KMS-11 (cell line): ENCODE measurements around the gene STRN4.
"Not testable (repeated sequence)": the region's sequence is repeated elsewhere in the genome, so short reads cannot be mapped to it uniquely, and the experiment has no call there.

ENCODE experiments used
- H2AFZ ChIP-seq: fragments of 200-600 bp; sonication (generic); 2 replicates; pipeline ENCODE4 v1.6.1; 2016; ENCODE audit warnings: antibody characterized with exemption, mixed run types, low read depth
- H3K27ac ChIP-seq: fragments of 200-600 bp; sonication (generic); 2 replicates; pipeline ENCODE4 v1.6.1; 2016; ENCODE audit warnings: mild to moderate bottlenecking, mixed run types
- H3K27me3 ChIP-seq: fragments of 200-600 bp; sonication (generic); 2 replicates; pipeline ENCODE4 v1.6.1; 2017; ENCODE audit warnings: mild to moderate bottlenecking, low read depth, mixed run types, moderate library complexity; ENCODE audit not compliant: insufficient read depth
- H3K36me3 ChIP-seq: fragments of 200-600 bp; sonication (generic); 2 replicates; pipeline ENCODE4 v1.6.1; 2017; ENCODE audit warnings: mild to moderate bottlenecking, mixed run types; ENCODE audit not compliant: insufficient read depth
- H3K4me1 ChIP-seq: fragments of 200-600 bp; sonication (generic); 2 replicates; pipeline ENCODE4 v1.6.1; 2016; ENCODE audit warnings: mild to moderate bottlenecking, low read depth, mixed run types; ENCODE audit not compliant: poor library complexity, severe bottlenecking
- H3K4me2 ChIP-seq: fragments of 200-600 bp; sonication (generic); 2 replicates; pipeline ENCODE4 v1.7.0; 2016; ENCODE audit warnings: mild to moderate bottlenecking, mixed run types
- H3K4me3 ChIP-seq: fragments of 200-600 bp; sonication (generic); IDR thresholded peaks from 2 replicates; pipeline ENCODE4 v1.6.1; 2017; ENCODE audit warnings: low read depth, low read length, mixed read lengths; ENCODE audit not compliant: insufficient read depth
- H3K79me2 ChIP-seq: fragments of 200-600 bp; sonication (generic); 2 replicates; pipeline ENCODE4 v1.6.1; 2016; ENCODE audit warnings: low read depth, mixed run types; ENCODE audit not compliant: insufficient read depth
- H3K9ac ChIP-seq: fragments of 200-600 bp; sonication (generic); 2 replicates; pipeline ENCODE4 v1.6.1; 2016; ENCODE audit warnings: mild to moderate bottlenecking, mixed run types
- H4K20me1 ChIP-seq: fragments of 200-600 bp; sonication (generic); 2 replicates; pipeline ENCODE4 v1.6.1; 2016; ENCODE audit warnings: mild to moderate bottlenecking, mixed run types; ENCODE audit not compliant: insufficient read depth
- CTCF ChIP-seq: fragments of 200-600 bp; sonication (generic); conservative IDR thresholded peaks from 2 replicates; pipeline ENCODE4 v1.6.1; 2017; ENCODE audit warnings: low read depth, mild to moderate bottlenecking, antibody characterized with exemption, low read length, moderate library complexity, mixed read lengths

Gene STRN4

GRCh38 chr19:46773018-46773399, 26.8 kb upstream of the STRN4 start:
- peaks cover 3% of the 10 kb centered on the region; the same call in 1 of the 2 replicates for H4K20me1 ChIP-seq

GRCh38 chr19:46772170-46773017, 26.1 kb upstream of the STRN4 start:
- no peak overlapping the region for H2AFZ ChIP-seq
- no peaks in the 10 kb centered on the region for H3K79me2 ChIP-seq
- no peak overlapping the region for H3K4me3 ChIP-seq
- no peaks in the 10 kb centered on the region for H3K27me3 ChIP-seq
- H3K27ac ChIP-seq: no peak overlapping the region
- no peak for TF ChIP-seq CTCF
- H3K4me2 ChIP-seq: no peak overlapping the region
- H3K9ac ChIP-seq: no peak overlapping the region
- peaks cover 10% of the 10 kb centered on the region; the same call in 1 of the 2 replicates for H3K36me3 ChIP-seq
- no peaks in the 10 kb centered on the region for H3K4me1 ChIP-seq
- H4K20me1 ChIP-seq: no peaks in the 10 kb centered on the region

More at GRCh38 chr19:46773018-46773399, 26.8 kb upstream of the STRN4 start:
- Histone ChIP-seq H3K4me2 (no peak overlapping the region), H3K4me1 (no peaks in the 10 kb centered on the region), H3K4me3 (no peak overlapping the region), H2AFZ (no peak overlapping the region), H3K9ac (no peak overlapping the region), H3K27me3 (no peaks in the 10 kb centered on the region), H3K27ac (no peak overlapping the region), H3K36me3 (peaks cover 14% of the 10 kb centered on the region; the same call in 1 of the 2 replicates), H3K79me2 (no peaks in the 10 kb centered on the region)
- TF ChIP-seq CTCF: no peak

- H3K9ac ChIP-seq, H3K4me3 ChIP-seq, H3K36me3 ChIP-seq, H2AFZ ChIP-seq, H3K27ac ChIP-seq, H3K4me2 ChIP-seq, H4K20me1 ChIP-seq, H3K4me1 ChIP-seq, H3K79me2 ChIP-seq, H3K27me3 ChIP-seq: not testable (repeated sequence)
Measured at GRCh38 chr19:46768746-46769145, 22.5 kb upstream of the STRN4 start.

GRCh38 chr19:46766569-46767317, 20.5 kb upstream of the STRN4 start:
- Histone ChIP-seq H3K4me2 (no peak overlapping the region), H3K36me3 (no peaks in the 10 kb centered on the region), H2AFZ (peak overlapping the region; percentile 27; the same call in 1 of the 2 replicates), H3K4me3 (no peak overlapping the region), H3K27ac (no peak overlapping the region), H3K79me2 (no peaks in the 10 kb centered on the region), H3K27me3 (no peaks in the 10 kb centered on the region), H3K4me1 (no peaks in the 10 kb centered on the region), H4K20me1 (no peaks in the 10 kb centered on the region), H3K9ac (no peak overlapping the region)
- peak; percentile 92 for TF ChIP-seq CTCF
